ENCODE results near the gene GALR3.
"Not testable (repeated sequence)": the region's sequence is repeated elsewhere in the genome, so short reads cannot be mapped to it uniquely, and the experiment has no call there.

Gene GALR3, protein sequence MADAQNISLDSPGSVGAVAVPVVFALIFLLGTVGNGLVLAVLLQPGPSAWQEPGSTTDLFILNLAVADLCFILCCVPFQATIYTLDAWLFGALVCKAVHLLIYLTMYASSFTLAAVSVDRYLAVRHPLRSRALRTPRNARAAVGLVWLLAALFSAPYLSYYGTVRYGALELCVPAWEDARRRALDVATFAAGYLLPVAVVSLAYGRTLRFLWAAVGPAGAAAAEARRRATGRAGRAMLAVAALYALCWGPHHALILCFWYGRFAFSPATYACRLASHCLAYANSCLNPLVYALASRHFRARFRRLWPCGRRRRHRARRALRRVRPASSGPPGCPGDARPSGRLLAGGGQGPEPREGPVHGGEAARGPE

DNA sequence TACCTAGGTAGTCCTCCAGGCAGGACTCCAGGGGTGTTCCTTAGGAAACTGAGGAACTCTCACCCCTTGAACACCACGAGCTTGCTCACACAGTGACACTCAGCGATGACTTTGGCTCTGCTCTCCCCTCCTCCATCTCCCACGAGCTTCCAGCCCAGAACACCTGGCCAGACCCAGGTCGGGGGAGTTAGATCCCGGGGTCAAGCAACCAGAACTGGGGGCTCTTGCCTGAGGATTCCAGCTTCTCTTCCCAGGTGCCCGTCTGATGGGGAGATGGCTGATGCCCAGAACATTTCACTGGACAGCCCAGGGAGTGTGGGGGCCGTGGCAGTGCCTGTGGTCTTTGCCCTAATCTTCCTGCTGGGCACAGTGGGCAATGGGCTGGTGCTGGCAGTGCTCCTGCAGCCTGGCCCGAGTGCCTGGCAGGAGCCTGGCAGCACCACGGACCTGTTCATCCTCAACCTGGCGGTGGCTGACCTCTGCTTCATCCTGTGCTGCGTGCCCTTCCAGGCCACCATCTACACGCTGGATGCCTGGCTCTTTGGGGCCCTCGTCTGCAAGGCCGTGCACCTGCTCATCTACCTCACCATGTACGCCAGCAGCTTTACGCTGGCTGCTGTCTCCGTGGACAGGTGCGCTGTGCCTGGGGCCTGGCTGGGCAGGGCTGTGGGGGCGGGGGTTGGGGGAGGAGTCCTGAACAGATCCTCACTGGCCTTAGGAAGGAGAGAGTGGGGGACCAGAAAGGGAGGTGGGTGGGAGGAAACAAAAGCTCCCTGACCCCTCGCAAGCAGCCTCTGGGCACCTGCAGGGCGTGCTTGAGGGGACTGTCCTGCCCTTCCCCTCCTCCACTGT, at the start of gene GALR3:
Gene GALR3 (plus strand): TSS at position 249 of the 852 bp plus-strand sequence. CDS start 25 bp downstream, at position 274.
- H3K4me3 ChIP-seq (ENCODE audit: low read depth, low read length): no peak within 1 kb of the TSS

DNA sequence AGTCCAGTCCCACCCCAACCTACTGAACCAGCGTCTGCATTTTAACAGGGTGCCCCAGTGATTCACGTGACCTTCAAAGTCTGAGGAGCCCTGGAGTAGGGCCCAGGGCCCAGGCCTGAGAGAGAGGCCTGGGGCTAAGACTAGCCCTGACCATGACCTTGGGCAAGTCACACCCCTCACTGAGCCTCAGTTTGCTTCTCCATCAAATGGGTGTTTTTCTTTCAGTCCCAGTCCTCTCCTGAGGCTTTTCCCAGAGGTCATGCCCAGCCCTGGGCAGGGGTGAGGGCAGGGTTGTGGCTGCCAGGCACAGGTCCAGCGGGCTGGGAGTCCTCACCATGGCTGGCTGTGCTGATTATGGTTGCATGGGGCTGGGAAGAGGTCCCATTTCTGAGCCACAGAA, 48.5 kb upstream of the GALR3 start:
- H3K4me3 ChIP-seq (ENCODE audit: low read depth, low read length): no peak overlapping the region

DNA sequence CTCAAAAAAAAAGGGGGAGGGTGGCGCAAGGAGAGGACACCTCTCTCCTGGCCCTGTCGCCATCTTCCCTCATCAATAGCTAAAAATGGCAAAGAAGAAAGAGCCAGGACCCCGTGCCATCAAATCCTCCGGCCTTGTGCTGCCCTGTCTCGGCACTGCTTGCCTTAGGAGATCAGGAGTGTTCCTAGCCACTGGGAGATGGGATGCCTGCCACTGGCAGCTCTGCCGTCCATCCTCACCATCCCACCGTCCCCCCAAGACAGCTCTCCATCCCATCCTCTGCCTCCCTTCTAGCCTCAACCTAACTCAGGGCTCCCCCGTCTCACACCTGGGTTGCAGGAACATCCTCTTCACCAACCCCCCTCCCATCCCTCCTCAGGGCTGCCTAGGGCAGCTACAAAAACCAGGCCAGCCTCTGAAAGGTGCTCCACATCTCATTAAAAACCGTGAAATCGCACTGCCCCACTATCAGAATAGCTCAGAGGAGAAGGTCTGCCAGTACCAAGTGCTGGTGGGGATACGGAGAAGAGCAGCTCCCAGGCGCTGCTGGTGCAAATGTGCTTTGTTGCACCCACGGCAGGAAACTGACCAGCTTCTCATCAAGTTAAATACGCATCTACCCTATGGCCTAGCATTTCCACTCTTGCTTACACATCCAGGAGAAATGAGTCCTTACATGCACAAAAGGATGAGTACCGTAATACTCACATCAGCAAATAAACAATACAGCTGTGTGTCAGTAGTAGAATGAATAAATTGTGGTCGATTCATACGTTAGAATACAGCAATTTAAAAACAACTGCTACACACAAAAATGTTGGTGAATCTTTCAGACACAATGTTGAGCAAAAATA, 47.2 kb upstream of the GALR3 start:
- H3K4me3 ChIP-seq (ENCODE audit: low read depth, low read length): no peak overlapping the region

DNA sequence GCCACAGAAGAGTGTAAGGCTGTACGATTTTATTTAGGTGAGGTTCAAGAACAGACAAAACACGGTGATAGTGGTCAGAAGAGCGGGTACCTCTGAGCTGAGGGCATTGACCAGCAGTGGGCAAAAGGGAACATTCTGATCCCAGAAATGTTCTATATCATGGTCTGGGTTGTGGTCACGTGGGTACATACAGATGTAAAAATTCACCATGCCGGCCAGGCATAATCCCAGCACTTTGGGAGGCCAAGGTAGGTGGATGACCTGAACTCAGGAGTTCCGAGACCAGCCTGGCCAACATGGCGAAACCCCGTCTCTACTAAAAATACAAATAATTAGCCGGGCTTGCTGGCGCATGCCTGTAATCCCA, 46.6 kb upstream of the GALR3 start:
- H3K4me3 ChIP-seq (ENCODE audit: low read depth, low read length): no peak overlapping the region

DNA sequence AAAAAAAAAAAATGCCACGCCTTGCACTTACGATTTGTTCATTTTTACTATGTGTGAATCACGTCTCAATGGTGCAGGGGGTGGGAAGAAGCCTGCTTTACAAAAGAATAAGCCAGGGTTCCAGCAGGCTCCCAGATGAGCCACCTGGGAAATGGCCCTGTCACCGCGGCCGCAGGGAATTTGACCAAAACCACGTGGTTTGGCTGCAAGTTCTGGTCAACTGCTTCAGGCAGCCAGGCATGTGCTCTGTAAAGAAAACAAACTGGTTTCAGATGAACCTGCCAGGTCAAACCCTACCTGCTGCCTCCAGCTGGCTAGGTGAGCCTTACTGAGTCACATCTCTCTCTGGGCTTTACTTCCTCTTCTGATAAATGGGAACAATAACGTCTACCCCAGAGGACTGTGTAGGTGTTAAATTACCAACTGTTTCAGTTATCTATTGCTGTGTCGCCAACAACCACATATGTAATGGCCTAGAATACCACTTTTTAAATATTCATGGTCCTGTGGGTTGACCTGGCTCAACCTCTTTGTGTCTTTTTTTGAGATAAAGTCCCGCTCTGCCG, 46.0 kb upstream of the GALR3 start:
- no peak overlapping the region for H3K4me3 ChIP-seq (ENCODE audit: low read depth, low read length)

DNA sequence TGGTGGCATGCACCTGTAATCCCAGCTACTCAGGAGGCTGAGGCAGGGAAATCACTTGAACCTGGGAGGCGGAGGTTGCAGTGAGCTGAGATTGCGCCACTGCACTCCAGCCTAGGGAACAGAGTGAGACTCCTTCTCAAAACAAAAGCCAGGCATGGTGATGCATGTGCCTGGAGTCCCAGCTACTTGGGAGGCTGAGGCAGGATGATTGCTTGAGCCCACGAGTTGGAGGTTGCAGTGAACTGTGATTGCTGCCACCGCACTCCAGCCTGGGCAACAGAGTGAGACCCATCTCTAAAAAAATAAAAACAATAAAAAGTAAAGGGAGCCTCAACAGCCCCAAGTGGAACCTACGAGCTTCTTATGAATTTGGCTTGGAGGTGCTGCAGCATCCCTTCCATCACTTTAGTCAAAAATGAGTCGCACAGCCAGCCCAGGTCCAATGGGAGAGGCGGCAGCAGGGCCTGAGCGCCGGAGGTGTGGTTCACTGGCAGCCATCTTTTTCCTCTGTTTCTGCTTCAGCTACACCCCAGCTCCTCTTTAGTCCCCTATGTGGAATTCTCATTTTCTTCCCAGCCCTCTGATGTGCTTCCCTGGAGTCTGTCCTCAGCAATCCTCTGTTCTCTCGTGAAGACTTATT, 44.7 kb upstream of the GALR3 start:
- H3K4me3 ChIP-seq (ENCODE audit: low read depth, low read length): no peak overlapping the region

DNA sequence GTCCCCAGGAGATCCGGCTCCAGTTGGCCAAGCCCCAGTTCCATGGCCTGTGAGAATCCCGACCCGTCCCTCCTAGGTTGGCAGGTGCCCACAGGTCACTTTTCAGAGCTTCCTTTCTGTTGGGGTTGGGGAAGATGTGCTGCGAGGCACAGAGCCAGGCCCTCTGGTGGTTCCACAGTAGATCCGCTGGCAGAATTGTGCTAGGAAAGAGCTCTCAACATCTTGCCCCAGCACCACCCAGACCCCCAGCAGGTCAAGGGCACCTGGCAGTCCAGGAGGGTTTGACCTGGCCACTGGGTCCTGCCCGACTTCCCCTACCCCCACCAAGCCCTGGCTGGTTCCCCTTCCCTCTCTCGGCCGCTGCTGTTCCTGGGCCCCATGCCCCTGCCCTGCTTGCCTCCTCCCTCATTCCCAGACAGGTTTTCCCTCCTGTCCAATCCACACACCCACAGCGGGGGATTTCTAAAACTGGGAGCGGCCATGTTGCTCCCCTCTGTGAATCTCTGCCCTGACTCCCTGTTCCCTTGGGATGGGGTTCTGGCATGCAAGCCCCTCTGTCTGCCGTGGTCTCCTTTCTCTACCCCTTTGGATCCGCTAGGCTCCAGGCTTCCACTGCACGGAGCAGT, 41.6 kb upstream of the GALR3 start:
- H3K4me3 ChIP-seq (ENCODE audit: low read depth, low read length): no peak overlapping the region

DNA sequence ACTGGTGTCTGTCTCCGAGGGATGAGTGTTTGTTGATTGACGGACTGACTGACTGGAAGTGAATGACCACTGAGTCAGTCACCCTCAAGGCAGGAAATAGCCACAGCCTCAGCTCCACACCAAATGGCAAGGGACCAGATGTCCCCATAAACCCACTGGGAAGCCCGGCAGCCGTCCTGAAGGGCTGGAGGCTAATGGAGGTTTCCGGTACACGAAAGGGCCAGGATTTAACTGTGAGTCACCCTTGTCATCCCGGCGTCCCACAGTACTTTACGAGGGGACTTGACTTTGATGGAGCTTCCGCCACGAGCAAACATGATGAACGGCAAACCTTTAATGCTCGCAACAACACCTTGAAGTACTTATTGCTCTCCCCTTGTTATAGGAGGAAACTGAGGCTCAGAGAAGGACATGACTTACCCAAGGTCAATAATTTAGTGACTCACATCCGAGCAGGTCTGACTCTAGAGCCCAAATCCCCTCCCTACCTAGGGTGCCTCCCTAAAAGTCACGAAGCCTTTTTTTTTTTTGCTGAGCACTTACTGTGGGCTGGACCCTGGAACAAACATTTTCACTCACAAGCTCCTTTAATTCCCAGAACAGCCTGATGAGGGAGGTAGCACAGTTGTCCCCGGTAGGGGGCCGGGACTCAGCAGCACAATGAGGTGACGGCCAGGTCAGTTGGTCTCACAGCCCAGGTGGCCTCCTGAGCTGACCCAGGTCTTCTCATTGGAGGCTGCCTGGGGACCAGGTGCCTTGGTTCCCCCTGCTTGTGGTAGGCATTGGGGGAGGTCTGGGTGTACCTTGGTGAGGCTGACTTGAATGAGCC, 40.6 kb upstream of the GALR3 start:
- no peak overlapping the region for H3K4me3 ChIP-seq (ENCODE audit: low read depth, low read length)

DNA sequence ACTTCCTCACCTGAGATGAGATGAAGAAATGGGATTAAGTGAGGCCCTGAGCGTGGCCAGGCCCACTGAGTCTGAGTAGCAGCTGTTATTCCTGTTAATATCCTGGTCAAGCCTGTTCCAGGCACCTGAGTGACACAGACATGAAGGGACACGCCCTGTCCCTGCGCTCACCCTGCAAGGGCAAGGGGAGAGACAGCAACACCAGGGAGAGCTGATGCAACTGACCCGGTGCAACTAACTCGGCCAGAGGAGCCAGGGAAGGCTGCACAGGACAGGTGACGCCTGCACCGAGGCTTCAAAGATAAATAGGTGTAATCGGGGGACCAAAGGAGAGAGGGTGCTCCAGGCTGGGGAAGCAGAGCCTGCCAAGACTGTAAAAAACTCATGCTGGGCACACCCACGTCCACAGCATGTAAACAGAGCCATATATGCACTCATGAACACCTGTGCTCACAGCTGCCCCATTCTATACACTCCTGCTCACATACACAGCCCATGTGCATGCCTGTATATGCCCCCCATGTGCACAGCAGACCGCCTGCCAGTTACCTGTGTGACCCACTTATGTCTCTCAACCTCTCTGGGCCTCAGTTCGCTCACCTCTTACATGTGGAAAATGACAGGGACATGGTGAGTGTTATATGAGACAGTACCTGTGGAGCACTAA, 38.2 kb upstream of the GALR3 start:
- H3K4me3 ChIP-seq (ENCODE audit: low read depth, low read length): no peak overlapping the region

DNA sequence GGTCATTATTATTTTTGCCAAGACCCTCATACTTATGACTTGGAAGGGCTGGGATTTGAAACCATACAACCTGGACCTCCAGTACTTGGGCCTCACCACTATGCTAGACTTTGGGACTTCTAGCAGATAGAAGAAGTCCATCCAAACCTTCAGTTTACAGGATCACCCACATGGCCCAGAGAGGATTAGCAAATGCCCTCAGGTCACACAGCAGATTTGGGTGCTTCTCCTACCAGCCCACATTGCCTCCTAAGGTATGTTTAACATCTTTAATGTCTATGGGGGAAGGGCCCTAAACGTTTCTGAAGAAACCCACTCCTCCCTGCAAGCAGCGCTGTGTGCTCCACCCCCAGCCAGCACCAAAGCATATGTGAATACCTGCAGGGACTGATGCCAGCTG, 32.9 kb upstream of the GALR3 start:
- no peak overlapping the region for H3K4me3 ChIP-seq (ENCODE audit: low read depth, low read length)

DNA sequence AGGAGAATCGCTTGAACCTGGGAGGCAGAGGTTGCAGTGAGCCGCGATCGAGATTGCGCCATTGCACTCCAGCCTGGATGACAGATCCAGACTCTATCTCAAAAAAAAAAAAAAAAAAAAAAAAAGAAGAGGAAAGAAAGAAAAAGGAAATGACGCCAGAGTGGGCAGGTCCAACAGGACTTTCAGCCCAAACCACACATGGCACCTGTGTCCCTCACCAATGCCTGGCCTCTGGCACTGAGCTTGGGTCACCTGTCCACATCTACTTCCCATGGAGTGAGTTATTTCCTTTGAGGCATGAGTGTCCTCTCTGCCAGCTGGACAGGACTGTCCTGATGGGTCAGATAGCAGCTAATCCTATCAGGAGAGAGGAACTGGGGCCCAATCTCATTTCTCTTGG, 30.7 kb upstream of the GALR3 start:
- H3K4me3 ChIP-seq (ENCODE audit: low read depth, low read length): no peak overlapping the region

DNA sequence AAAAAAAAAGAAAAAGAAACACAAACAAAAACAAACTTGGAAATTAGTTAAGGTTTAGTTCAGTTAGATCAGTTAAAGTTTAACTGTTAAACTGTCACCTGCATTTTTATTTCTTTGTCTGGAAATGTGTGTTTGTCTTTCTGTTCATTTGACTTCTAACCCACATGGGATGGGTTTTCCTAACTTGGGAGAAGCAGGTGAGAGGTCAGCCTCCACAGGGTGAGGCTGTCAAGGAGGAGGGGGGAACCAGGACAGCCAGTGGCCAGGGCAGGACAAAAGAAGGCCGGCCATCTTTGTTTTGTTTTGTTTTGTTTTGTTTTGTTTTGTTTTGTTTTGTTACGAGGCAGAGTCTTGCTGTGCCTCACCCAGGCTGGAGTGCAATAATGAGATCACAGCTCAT, 28.8 kb upstream of the GALR3 start:
- H3K4me3 ChIP-seq (ENCODE audit: low read depth, low read length): no peak overlapping the region

DNA sequence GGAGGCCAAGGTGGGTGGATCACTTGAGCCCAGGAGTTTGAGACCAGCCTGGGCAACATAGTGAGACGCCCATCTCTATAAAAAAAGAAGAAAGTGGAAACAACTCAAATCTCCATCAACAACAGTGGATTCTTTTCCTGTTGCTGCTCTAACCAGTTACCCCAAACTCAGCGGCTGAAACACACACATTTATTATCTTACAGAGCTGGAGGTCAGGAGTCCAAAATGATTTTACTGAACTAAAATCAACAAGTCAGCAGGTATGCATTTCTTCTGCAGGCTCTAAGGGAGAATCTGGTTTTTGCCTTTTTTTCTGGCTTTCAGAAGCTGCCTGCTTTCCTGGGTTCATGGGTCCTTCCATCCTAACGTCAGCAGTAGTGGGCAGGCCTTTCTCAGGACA, 27.1 kb upstream of the GALR3 start:
- H3K4me3 ChIP-seq (ENCODE audit: low read depth, low read length): no peak overlapping the region

DNA sequence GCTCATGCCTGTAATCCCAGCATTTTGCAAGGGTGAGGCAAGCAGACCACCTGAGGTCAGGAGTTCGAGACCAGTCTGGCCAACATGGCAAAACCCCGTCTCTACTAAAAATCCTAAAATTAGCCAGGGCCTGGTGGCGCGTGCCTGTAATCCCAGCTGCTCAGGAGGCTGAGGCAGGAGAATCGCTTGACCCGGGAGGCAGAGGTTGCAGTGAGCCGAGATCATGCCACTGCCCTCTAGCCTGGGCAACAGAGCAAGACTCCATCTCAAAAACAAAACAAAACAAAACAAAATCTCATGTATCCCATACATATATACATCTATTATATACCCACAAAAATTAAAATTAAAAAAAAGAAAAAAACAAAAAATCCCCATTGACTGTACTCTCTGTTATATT, 25.9 kb upstream of the GALR3 start:
- not testable (repeated sequence) for H3K4me3 ChIP-seq (ENCODE audit: low read depth, low read length)

DNA sequence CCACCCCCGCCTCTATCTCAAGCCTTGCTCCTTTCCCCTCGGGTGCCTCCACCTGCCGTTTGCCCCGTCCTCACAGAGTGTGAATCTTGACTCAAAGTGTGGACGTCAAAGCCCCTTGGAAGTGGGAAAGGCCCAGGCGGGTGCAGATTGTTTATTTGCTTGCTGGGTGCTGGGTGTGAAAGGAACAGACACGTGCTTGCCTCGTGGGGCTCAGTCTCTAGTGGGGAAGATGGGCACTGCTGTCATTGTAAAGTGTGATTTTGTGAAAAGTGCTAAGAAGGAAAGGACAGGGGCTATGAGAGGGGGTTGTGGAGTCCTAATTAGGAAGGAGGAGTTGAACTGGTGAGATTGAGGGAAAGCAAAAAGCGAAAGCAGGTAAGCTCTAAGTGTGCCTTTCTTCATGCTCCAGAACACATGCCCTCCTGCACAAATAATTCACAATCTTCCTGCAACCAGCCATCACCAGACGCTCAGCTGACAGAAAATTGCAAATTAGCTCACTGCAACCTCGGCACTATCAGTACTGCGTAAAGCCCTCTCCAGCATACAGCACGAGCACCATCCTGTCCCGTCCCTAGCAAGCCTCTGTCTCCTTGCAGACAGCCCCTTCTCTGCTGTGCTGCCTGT, 25.2 kb upstream of the GALR3 start:
- no peak overlapping the region for H3K4me3 ChIP-seq (ENCODE audit: low read depth, low read length)

DNA sequence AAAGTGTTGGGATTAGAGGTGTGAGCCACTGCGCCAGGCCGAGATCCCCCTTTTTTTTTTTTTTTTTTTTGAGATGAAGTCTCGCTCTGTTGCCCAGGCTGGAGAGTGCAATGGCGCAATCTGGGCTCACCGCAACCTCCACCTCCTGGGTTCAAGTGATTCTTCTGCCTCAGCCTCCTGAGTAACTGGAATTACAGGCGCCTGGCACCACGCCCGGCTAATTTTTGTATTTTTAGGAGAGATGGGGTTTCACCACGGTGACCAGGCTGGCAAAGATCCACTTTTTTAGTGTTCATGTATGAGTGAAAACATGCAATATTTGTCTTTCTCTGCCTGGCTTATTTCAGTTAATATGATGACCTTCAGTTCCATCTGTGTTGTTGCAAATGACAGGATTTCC, 23.2 kb upstream of the GALR3 start:
- H3K4me3 ChIP-seq (ENCODE audit: low read depth, low read length): not testable (repeated sequence)

DNA sequence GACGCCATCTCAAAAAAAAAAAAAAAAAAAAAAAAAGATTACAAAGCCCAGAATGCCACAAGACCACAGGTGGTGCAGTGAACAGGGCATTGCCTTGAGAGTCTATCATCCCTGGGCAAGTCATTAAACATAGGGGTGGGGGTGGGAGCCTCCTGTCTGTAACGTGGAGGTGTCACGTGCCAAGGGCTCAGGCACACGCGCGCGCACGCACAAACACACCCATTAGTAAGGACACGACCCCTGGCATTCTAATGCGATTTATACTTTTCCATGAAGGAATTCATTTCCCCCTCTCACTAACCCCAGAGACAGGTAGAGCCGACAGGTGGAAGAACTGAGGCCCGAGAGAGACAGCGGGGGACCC, 21.3 kb upstream of the GALR3 start:
- peak overlapping the region; percentile 63 for H3K4me3 ChIP-seq (ENCODE audit: low read depth, low read length)

Data from iPS-11a (cell line).